OCI-LY7 (cell line): ENCODE measurements around the gene TSPAN8. TPM values are rescaled to one million over a fixed set of nuclear protein-coding genes. Genes with fewer than 3 reads are reported as not detected.

ENCODE experiments used
- BruUV-seq: library from RNA; stranded (reverse); fragments of 400-500 nt; replicated peaks from 2 replicates; lab custom pipeline; 2021; lab: Mats Ljungman, UMichigan
- CTCF ChIA-PET: fragments of 300-600 bp; sonication (Branson Sonifier 250); formaldehyde crosslinking; loops from one replicate; lab custom pipeline; 2022; ENCODE audit warnings: antibody characterized with exemption; ENCODE audit not compliant: unreplicated experiment; lab: Charles Lee
- POLR2A ChIA-PET: fragments of 300-600 bp; sonication (Branson Sonifier 250); formaldehyde crosslinking; loops from one replicate; lab custom pipeline; 2022; ENCODE audit warnings: antibody characterized with exemption; lab: Charles Lee
- DNase-seq: peaks from one replicate; pipeline ENCODE4 v3.0.0-alpha.2; 2015; ENCODE audit warnings: low spot score
- H2AFZ ChIP-seq: fragments of 200-600 bp; sonication (generic), shearing (Covaris generic); 2 replicates; pipeline ENCODE4 v1.6.1; 2014; ENCODE audit warnings: mild to moderate bottlenecking, antibody characterized with exemption, low read length, moderate library complexity
- H3K27ac ChIP-seq: fragments of 200-600 bp; sonication (generic); 2 replicates; pipeline ENCODE4 v1.5.1; 2014; ENCODE audit warnings: mixed run types, low read depth, mild to moderate bottlenecking, moderate library complexity, low read length, inconsistent platforms; ENCODE audit not compliant: poor library complexity, severe bottlenecking
- H3K36me3 ChIP-seq: fragments of 200-600 bp; sonication (generic); 2 replicates; pipeline ENCODE4 v1.6.1; 2014; ENCODE audit warnings: mild to moderate bottlenecking, antibody characterized with exemption, low read length, moderate library complexity, mixed read lengths; ENCODE audit not compliant: insufficient read depth
- H3K4me1 ChIP-seq: fragments of 200-600 bp; sonication (generic); 2 replicates; pipeline ENCODE4 v1.5.1; 2014; ENCODE audit warnings: mild to moderate bottlenecking, low read length; ENCODE audit not compliant: insufficient read depth, poor library complexity, severe bottlenecking
- H3K4me2 ChIP-seq: fragments of 200-600 bp; sonication (generic); 2 replicates; pipeline ENCODE4 v1.6.1; 2014; ENCODE audit warnings: mild to moderate bottlenecking, low read length
- H3K4me3 ChIP-seq: fragments of 200-600 bp; sonication (generic); 2 replicates; pipeline ENCODE4 v1.5.1; 2014; ENCODE audit warnings: mild to moderate bottlenecking, low read depth, low read length; ENCODE audit not compliant: poor library complexity, severe bottlenecking
- H3K79me2 ChIP-seq: fragments of 200-600 bp; sonication (generic); 2 replicates; pipeline ENCODE4 v1.6.1; 2016; ENCODE audit warnings: low read depth, mild to moderate bottlenecking, low read length, moderate library complexity, mixed read lengths; ENCODE audit not compliant: insufficient read depth
- H3K9me2 ChIP-seq: fragments of 200-600 bp; sonication (generic); 2 replicates; pipeline ENCODE4 v1.6.1; 2016; ENCODE audit warnings: mild to moderate bottlenecking, low read length, mixed read lengths; ENCODE audit not compliant: insufficient read depth
- H3K9me3 ChIP-seq: fragments of 200-600 bp; sonication (generic); 2 replicates; pipeline ENCODE4 v1.6.1; 2014; ENCODE audit warnings: mild to moderate bottlenecking, mixed run types, low read length, mixed read lengths
- H4K20me1 ChIP-seq: fragments of 200-600 bp; sonication (generic); 2 replicates; pipeline ENCODE4 v1.6.1; 2014; ENCODE audit warnings: mild to moderate bottlenecking, antibody characterized with exemption, low read length, moderate library complexity, mixed read lengths; ENCODE audit not compliant: insufficient read depth
- CTCF ChIP-seq: fragments of 200-600 bp; sonication (generic); conservative IDR thresholded peaks from 2 replicates; pipeline ENCODE4 v1.5.1; 2014; ENCODE audit warnings: mild to moderate bottlenecking, antibody characterized with exemption, low read length, moderate library complexity, mixed read lengths
- EZH2phosphoT487 ChIP-seq: fragments of 200-600 bp; sonication (generic); IDR thresholded peaks from 2 replicates; pipeline ENCODE4 v1.6.1; 2018; ENCODE audit warnings: low read depth, borderline replicate concordance, mild to moderate bottlenecking, mixed run types, antibody characterized with exemption, low read length, moderate library complexity, mixed read lengths
- intact Hi-C: fragments of 100-400 bp; cut with micrococcal nuclease; formaldehyde crosslinking; loops from one replicate; pipeline ENCODE4 v1.10.0; 2022; ENCODE audit not compliant: unreplicated experiment
- total RNA-seq, 2 experiments: library from RNA; depleted of rRNA in 1 of 2; stranded (reverse); fragments of >200 nt in 1 of 2; shearing (Covaris generic) in 1 of 2; gene quantifications; 2 replicates each; pipeline ENCODE4 v1.2.3, GENCODE V29; 2014 to 2022

TSPAN8 gene
- total RNA-seq, 2 experiments from 2014 or later, result not detected

- TF ChIP-seq CTCF, result no peak
- no peak for TF ChIP-seq EZH2phosphoT487
- ChIA-PET CTCF (no interaction called here), POLR2A (interaction anchor here (0.7 to 1.0 kb wide), 2 partner anchors 21 to 271 kb away, joined by 4 read pairs; no protein-coding TSS in a partner anchor)
- Histone ChIP-seq H2AFZ (no peak overlapping the region), H3K4me3 (no peak overlapping the region), H3K9me2 (no peaks in the 10 kb centered on the region), H4K20me1 (no peaks in the 10 kb centered on the region), H3K4me1 (no peaks in the 10 kb centered on the region), H3K9me3 (no peaks in the 10 kb centered on the region), H3K4me2 (no peak overlapping the region), H3K27ac (no peak overlapping the region), H3K79me2 (no peaks in the 10 kb centered on the region), H3K36me3 (no peaks in the 10 kb centered on the region)
- DNase-seq, result no peak
- intact Hi-C loops, result no loop called here
- no TSS peak for BruUV-seq
Measured at GRCh38 chr12:71187379-71187778, 29.6 kb upstream of the TSPAN8 start.

- POLR2A ChIA-PET, result no interaction called here
- DNase-seq, result no peak
- Histone ChIP-seq H2AFZ (no peak overlapping the region), H3K4me3 (no peak overlapping the region), H3K79me2 (no peaks in the 10 kb centered on the region), H3K36me3 (no peaks in the 10 kb centered on the region), H3K27ac (no peak overlapping the region), H4K20me1 (no peaks in the 10 kb centered on the region), H3K4me2 (no peak overlapping the region), H3K9me3 (no peaks in the 10 kb centered on the region), H3K9me2 (no peaks in the 10 kb centered on the region), H3K4me1 (no peaks in the 10 kb centered on the region)
- TF ChIP-seq EZH2phosphoT487 (no peak), CTCF (no peak)
- intact Hi-C loops, result no loop called here
- CTCF ChIA-PET, result no interaction called here
- BruUV-seq, result no TSS peak
Measured at GRCh38 chr12:71186571-71187288, 28.9 kb upstream of the TSPAN8 start.

- Histone ChIP-seq H3K4me3 (no peak overlapping the region), H4K20me1 (no peaks in the 10 kb centered on the region), H3K79me2 (no peaks in the 10 kb centered on the region), H3K9me3 (no peaks in the 10 kb centered on the region), H2AFZ (no peak overlapping the region), H3K27ac (no peak overlapping the region), H3K4me2 (no peak overlapping the region), H3K4me1 (no peaks in the 10 kb centered on the region), H3K36me3 (no peaks in the 10 kb centered on the region), H3K9me2 (no peaks in the 10 kb centered on the region)
- CTCF ChIA-PET, result no interaction called here
- intact Hi-C loops, result no loop called here
- DNase-seq, result no peak
- POLR2A ChIA-PET, result no interaction called here
- TF ChIP-seq CTCF, result no peak
- no peak for TF ChIP-seq EZH2phosphoT487
- no TSS peak for BruUV-seq
Measured at GRCh38 chr12:71183846-71184245, 26.0 kb upstream of the TSPAN8 start.
